Globus pallidus (tissue), 1 donor: Measurements from ENCODE around the gene GPR156.
"Not testable (repeated sequence)": the region's sequence is repeated elsewhere in the genome, so short reads cannot be mapped to it uniquely, and the experiment has no call there.

Experiments used
- DNase-seq: peaks from one replicate; pipeline ENCODE4 v3.0.0-alpha.2; 2015; ENCODE audit warnings: low spot score

The GPR156 gene

DNA sequence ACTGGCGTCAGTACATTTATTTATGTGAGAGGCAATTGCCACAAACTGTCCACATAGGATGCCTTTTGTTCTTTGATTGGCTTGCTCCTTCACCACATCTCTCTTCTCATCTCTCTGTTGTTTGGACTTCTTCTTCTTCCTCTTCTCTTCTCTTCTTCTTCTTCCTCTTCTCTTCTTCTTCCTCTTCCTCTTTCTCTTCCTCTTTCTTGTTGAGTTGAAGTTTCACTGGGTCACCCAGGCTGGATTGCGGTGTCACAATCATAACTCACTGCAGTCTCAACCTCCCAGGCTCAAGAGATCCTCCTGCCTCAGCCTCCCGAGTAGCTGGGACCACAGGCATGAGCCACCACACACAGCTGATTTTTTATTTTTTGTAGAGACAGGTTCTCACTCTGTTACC, 123.1 kb downstream of the GPR156 start:
- DNase-seq: no peak

DNA sequence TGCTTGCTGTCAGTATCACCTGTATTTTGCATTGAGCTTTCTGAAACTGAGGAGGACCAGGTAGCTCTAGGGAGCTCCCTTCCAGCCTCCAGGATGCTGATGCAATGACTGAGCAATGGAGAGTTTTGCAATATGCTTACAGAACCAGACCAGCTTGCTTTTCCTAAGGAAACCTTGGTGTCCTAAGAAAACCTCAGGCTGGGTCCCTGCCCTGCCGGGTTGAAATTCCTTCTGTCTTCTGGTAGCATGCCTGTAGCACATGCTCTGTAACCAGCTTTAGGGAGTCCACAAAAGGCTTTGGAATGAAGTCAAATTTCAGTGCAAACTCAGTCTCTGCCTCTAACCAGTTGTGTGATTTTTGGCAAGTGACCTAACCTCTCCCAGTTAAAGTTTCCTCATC, 125.0 kb downstream of the GPR156 start:
- no peak for DNase-seq

- DNase-seq: no peak
Observed at GRCh38 chr3:120157681-120158080, 127.3 kb downstream of the GPR156 start.

GRCh38 chr3:120157113-120157512, 127.9 kb downstream of the GPR156 start:
- DNase-seq: no peak

DNA sequence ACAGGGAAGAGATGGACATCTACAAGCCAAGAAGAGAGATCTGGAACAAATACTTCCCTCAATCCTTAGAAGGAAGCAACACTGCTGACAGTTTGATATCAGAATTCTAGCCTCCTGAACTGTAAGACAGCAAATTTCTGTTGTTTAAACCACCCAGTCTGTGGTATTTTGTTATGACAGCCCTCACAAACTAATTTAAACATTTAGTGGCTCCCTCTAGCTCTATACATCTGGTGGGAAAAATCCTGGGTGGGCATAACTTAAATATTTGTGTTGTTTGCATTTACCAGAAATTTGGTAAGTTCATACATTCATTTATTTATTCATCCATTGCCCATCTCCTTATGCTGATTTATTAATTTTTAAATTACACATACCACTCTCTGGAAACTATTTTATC, 128.3 kb downstream of the GPR156 start:
- no peak for DNase-seq

DNA sequence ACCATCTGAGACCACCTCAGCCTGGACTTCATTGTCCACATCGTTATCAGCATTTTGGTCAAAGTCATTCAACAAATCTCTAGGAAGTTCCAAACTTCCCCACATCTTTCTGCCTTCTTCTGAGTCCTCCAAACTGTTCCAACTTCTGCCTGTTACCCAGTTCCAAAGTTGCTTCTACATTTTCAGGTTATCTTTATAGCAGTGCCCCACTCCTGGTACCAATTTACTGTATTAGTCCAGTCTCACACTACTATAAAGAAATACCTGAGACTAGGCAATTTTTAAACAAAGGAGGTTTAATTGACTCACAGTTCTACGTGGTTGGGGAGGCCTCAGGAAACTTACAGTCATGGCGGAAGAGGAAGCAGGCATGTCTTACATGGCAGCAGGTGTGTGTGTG, 129.3 kb downstream of the GPR156 start:
- DNase-seq: not testable (repeated sequence)

DNA sequence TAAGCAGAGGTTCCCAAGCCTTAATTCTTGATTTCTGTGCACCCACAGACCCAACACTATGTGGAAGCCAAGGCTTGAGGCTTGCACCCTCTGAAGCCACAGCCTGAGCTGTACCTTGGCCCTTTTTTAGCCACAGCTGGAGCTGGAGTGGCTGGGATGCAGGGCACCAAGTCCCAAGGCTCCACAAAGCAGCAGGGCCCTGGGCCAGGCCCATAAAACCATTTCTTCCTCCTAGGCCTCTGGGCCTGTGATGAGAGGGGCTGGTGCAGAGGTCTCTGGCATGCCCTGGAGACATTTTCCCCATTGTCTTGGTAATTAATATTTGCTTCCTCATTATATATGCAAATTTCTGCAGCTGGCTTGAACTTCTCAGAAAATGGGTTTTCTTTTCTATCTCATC, 129.9 kb downstream of the GPR156 start:
- DNase-seq: no peak

- DNase-seq: no peak
Observed at GRCh38 chr3:120153294-120153693, 131.7 kb downstream of the GPR156 start.

GRCh38 chr3:120151791-120152190, 133.2 kb downstream of the GPR156 start:
- DNase-seq: no peak

GRCh38 chr3:120148187-120148949, 136.7 kb downstream of the GPR156 start:
- DNase-seq: no peak

DNA sequence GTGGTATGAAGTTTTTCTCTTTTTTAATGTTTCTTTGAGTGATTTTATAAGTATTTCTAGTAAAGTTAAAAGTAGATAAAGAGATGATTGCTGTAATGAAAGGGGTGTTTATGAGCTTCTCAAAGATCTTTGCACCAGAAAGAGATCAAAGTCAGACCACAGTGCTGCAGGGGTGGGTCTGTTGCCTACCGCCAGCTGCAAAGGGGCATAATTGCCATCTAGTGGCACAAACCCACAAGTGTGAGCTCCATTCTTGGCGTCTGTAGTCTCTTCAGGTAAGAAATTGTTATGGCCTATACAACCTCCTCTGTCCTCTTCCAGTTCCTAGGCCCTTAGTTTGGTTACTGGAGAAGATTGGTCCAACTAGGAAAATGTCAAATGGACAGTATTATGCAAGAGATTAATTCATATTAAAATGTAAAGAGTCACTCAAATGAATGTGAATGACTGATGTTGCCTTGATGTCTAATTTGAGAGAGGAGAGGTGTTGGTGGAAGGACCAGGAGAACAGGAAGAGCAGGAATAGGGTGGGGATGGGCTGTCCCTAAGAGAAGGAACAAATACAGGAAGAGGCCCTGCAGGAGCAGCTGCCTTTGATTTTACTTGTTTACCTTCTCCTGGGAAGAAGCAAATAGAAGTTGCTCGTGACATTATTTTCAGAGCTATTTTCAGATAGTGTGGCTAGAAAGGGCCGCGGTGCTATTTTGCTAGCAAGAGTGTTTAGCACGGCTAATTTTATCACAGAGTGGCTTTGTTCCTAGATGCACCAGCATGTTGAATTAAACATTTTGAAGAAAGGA, 137.8 kb downstream of the GPR156 start:
- DNase-seq: no peak

DNA sequence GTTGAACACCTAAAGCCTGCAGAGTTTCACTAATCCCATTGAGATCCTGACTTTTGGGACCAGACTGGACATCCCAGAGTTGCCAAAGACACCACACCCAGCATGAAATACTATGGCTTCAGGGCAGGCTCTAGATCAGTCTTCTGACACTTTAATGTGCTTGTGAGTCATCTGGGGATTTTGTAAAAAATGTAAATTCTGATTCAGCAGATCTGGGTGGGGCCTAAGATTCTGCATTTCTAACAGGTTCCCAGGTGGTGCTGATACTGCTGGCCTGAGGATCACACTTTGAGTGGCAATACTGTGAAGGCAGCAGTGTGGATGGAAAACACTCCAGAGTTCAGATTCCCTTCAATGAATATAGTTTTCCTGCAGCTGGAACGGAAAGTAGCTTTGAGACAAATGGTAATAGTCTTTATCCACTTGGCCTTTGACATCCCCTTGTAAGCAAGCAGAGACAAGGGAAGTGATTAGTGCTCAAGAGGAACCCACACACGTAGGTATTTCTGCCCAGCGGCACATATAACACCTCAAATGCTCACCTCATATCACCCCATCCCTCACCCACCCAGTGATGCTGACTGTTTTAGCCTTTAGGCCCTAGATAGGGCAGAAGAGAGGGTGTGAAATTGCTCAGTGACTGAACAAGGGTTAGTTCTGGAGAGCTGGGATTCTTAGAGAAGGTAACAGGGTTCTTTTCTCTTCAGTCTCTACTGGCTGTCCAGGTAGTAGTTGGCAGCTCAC, 139.3 kb downstream of the GPR156 start:
- DNase-seq: no peak

- DNase-seq: no peak
Observed at GRCh38 chr3:120144267-120144666, 140.8 kb downstream of the GPR156 start.

GRCh38 chr3:120143676-120144075, 141.3 kb downstream of the GPR156 start:
- DNase-seq: no peak

GRCh38 chr3:120142236-120142635, 142.8 kb downstream of the GPR156 start:
- no peak for DNase-seq

DNA sequence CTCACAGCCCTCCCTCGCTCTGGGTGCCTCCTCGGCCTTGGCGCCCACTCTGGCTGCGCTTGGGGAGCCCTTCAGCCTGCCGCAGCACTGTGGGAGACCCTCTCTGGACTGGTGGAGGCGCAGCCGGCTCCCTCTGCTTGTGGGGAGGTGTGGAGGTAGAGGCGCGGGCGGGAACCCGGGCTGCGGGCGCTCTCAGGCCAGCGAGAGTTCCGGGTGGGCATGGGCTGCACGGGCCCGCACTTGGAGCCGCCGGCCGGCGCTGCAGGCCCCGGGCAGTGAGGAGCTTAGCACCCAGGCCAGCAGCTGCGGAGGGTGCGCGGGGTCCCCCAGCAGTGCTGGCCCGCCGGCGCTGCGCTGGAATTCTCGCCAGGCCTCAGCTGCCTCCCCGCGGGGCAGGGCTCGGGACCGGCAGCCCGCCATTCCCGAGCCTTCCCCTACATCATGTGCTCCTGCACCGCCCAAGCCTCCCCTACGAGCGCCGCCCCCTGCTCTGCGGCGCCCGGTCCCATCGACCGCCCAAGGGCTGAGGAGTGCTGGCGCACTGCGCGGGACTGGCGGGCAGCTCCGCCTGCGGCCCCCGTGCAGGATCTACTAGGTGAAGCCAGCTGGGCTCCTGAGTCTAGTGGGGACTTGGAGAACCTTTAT, 144.8 kb downstream of the GPR156 start:
- no peak for DNase-seq

DNA sequence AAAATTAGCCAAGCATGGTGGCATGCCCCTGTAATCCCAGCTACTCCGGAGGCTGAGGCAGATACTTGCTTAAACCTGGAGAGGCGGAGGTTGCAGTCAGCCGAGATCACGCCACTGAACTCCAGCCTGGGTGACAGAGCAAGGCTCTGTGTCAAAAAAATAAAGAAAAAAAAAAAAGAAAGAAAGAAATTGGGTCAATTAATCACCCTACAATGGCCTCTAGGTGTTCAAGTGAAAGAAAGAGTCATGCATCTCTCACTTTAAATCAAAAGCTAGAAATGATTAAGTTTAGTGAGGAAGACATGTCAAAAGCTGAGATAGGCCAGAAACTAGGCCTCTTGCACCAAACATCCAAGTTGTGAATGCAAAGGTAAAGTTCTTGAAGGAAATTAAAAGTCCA, 145.9 kb downstream of the GPR156 start:
- DNase-seq: no peak

DNA sequence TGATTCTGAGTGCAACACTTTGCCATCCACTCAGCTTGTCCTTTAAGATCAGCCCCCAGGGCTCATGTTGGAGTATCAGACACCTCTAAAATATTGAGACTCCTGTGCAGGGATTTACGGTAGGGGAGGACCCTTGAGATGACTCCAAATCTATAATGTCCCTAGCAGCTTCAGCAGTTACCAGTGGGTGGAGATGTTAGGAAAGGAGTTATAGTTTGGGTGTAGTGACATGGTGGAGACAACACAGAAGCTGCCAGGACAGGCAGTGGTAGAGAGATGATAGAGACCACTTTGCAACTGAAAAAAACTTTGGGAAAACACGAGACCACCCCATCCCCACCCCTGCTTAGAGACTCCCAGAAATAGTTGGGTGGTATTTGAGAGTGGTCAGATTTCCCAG, 147.5 kb downstream of the GPR156 start:
- no peak for DNase-seq

- no peak for DNase-seq
Observed at GRCh38 chr3:120130656-120131055, 154.4 kb downstream of the GPR156 start.

DNA sequence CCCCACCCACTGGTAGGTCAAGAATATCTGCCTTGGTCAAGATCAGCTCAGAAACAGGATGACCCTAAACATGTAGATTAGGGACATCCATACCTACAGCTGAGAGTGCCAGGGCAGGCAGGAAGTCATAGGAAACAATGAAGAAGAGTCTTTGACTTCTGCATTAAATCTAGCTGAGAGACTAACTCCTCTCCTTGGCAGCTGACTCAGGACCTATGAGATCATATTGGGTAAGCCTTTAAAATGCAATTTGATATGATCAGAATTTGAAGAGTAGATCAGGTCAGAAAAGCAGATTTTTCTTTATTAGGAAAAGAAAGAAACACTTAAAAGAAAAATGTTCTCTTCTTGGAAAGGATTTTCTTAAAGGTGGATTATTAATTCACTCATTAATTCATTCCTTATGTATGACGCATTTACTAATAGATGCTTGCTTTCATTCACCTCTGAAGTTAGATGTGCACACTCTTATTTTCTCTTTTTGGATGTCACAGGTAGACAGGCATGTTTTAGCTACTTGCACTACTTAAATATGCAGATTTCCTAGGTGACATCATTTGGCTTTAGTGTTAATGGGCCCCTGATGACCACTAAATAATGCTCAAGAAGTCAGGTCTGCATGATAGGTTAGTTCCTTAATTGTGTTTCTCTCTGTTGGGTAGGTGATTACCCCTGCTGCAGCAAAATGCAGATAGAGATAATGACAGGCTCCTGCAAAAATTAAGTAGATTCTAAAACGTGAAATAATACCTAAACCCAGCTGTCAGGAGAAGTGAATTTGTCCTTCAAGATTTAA, 155.1 kb downstream of the GPR156 start:
- DNase-seq: no peak

GRCh38 chr3:120129051-120129450, 156.0 kb downstream of the GPR156 start:
- no peak for DNase-seq
